Body of pancreas (tissue), 4 donors: ENCODE measurements around the gene RGS12. TPM values are rescaled to one million over a fixed set of nuclear protein-coding genes. Genes with fewer than 3 reads are reported as not detected.
"Not testable (repeated sequence)": the region's sequence is repeated elsewhere in the genome, so short reads cannot be mapped to it uniquely, and the experiment has no call there.

Experiments
- ATAC-seq: fragments of 150-250 bp; one replicate; pipeline ENCODE4 v1.9.1; 2016
- DNase-seq, 4 donors: peaks; one replicate each; pipeline ENCODE4 v3.0.0-alpha.2; 2019
- H3K27ac ChIP-seq, 4 donors: fragments of 200-600 bp; sonication (generic); 1 replicate in 3 of 4; 2 replicates in 1 of 4; pipeline versions ENCODE4 v1.5.1 to v1.6.1; 2016 to 2019; ENCODE audit warnings: mild to moderate bottlenecking in 1 of 4, mixed read lengths in 1 of 4, moderate library complexity in 1 of 4
- H3K27me3 ChIP-seq, 2 donors: fragments of 200-600 bp; sonication (generic); one replicate each; pipeline ENCODE4 v1.6.0; 2016; ENCODE audit warnings: mild to moderate bottlenecking in 1 of 2
- H3K36me3 ChIP-seq, 2 donors: fragments of 200-600 bp; sonication (generic); replicated peaks in 1 of 2; 2 replicates each; pipeline ENCODE4 v1.5.1; 2016; ENCODE audit warnings: low read depth in 2 of 2; ENCODE audit not compliant: insufficient read depth in 1 of 2
- H3K4me1 ChIP-seq: fragments of 200-600 bp; sonication (generic); one replicate; pipeline ENCODE4 v1.6.0; 2016
- H3K4me3 ChIP-seq, 2 donors: fragments of 200-600 bp; sonication (generic); 1 replicate in 1 of 2; 2 replicates in 1 of 2; pipeline ENCODE4 v1.5.1; 2016 to 2019
- H3K9me3 ChIP-seq, 3 donors: fragments of 200-600 bp; sonication (generic); 1 replicate in 2 of 3; 2 replicates in 1 of 3; pipeline ENCODE4 v1.5.1; 2016
- POLR2A ChIP-seq, 3 donors: fragments of 450-650 bp; IDR thresholded peaks; one replicate each; pipeline ENCODE4 v1.6.1; 2016; ENCODE audit warnings: antibody characterized with exemption in 3 of 3, mild to moderate bottlenecking in 2 of 3
- WGBS, 2 donors: methylation state at CpG; one replicate each; pipeline ENCODE4 v1.1.5; 2017; 5-methylcytosine and 5-hydroxymethylcytosine counted together
- intact Hi-C: fragments of 100-400 bp; cut with DNase I; formaldehyde crosslinking; loops from one replicate; pipeline ENCODE4 v1.15.1; 2023
- total RNA-seq, 2 donors: library from RNA; depleted of rRNA; stranded (reverse); fragments of >200 nt; gene quantifications; one replicate each; pipeline ENCODE4 v1.1.0, GENCODE V29; 2016
- TF ChIP-seq, protein P1 (sequence below), 7 experiments: fragments of 450-650 bp in 4 of 7; fragments of 200-600 bp in 3 of 7; sonication (generic) in 3 of 7; IDR thresholded peaks; one replicate each; pipeline ENCODE4 v1.5.1; 2016 to 2019; ENCODE audit warnings: antibody characterized with exemption in 7 of 7

RGS12 gene
- total RNA-seq, 2 donors from 2014 or later, result 9.1 to 12.5 TPM

GRCh38 chr4:3296651-3297050 is 3.8 kb downstream of the RGS12 start:
- no peaks in the 10 kb centered on the region for H3K27me3 ChIP-seq
- H3K36me3 ChIP-seq, result no peaks in the 10 kb centered on the region
- H3K4me1 ChIP-seq, result peaks cover 12% of the 10 kb centered on the region
- WGBS, 2 donors, result 93 to 94% methylated on average over 8 of the region's 8 CpGs
- no peak for TF ChIP-seq POLR2A (IDR thresholded peaks at IDR 0.05)
- TF ChIP-seq, protein P1, sequence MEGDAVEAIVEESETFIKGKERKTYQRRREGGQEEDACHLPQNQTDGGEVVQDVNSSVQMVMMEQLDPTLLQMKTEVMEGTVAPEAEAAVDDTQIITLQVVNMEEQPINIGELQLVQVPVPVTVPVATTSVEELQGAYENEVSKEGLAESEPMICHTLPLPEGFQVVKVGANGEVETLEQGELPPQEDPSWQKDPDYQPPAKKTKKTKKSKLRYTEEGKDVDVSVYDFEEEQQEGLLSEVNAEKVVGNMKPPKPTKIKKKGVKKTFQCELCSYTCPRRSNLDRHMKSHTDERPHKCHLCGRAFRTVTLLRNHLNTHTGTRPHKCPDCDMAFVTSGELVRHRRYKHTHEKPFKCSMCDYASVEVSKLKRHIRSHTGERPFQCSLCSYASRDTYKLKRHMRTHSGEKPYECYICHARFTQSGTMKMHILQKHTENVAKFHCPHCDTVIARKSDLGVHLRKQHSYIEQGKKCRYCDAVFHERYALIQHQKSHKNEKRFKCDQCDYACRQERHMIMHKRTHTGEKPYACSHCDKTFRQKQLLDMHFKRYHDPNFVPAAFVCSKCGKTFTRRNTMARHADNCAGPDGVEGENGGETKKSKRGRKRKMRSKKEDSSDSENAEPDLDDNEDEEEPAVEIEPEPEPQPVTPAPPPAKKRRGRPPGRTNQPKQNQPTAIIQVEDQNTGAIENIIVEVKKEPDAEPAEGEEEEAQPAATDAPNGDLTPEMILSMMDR (IDR thresholded peaks at IDR 0.05), result no peak
- no peak overlapping the region for H3K4me3 ChIP-seq
- no peaks in the 10 kb centered on the region for H3K9me3 ChIP-seq
- no peak overlapping the region for H3K27ac ChIP-seq
- ATAC-seq (no peak), DNase-seq (peak in 1 of 4 donors; percentile 3)
- intact Hi-C loops, result no loop called here

- intact Hi-C loops, result no loop called here
- Histone ChIP-seq H3K27me3 (no peaks in the 10 kb centered on the region), H3K36me3 (no peaks in the 10 kb centered on the region), H3K9me3 (no peaks in the 10 kb centered on the region), H3K4me3 (no peak overlapping the region), H3K4me1 (peaks cover 14% of the 10 kb centered on the region), H3K27ac (no peak overlapping the region)
- WGBS, 2 donors, result 88 to 96% methylated on average over 13 of the region's 13 CpGs
- TF ChIP-seq POLR2A (IDR thresholded peaks at IDR 0.05), result no peak
- TF ChIP-seq, protein P1 (IDR thresholded peaks at IDR 0.05), result no peak
- DNase-seq (peak in 1 of 4 donors; percentile 5), ATAC-seq (no peak)
These were observed 4.4 kb downstream of the RGS12 start for GRCh38 chr4:3297066-3297859.

GRCh38 chr4:3299122-3299975 is 6.5 kb downstream of the RGS12 start:
- TF ChIP-seq POLR2A (IDR thresholded peaks at IDR 0.05), result no peak
- TF ChIP-seq, protein P1 (IDR thresholded peaks at IDR 0.05), result no peak
- intact Hi-C loops, result no loop called here
- Histone ChIP-seq H3K9me3 (no peaks in the 10 kb centered on the region), H3K4me1 (peaks cover 6% of the 10 kb centered on the region), H3K27ac (no peak overlapping the region), H3K4me3 (no peak overlapping the region), H3K27me3 (no peaks in the 10 kb centered on the region), H3K36me3 (no peaks in the 10 kb centered on the region)
- 73 to 79% methylated on average over 6 to 9 of the region's 9 CpGs for WGBS, 2 donors
- DNase-seq, result peak in 1 of 4 donors; percentile 6
- ATAC-seq, result no peak

DNA sequence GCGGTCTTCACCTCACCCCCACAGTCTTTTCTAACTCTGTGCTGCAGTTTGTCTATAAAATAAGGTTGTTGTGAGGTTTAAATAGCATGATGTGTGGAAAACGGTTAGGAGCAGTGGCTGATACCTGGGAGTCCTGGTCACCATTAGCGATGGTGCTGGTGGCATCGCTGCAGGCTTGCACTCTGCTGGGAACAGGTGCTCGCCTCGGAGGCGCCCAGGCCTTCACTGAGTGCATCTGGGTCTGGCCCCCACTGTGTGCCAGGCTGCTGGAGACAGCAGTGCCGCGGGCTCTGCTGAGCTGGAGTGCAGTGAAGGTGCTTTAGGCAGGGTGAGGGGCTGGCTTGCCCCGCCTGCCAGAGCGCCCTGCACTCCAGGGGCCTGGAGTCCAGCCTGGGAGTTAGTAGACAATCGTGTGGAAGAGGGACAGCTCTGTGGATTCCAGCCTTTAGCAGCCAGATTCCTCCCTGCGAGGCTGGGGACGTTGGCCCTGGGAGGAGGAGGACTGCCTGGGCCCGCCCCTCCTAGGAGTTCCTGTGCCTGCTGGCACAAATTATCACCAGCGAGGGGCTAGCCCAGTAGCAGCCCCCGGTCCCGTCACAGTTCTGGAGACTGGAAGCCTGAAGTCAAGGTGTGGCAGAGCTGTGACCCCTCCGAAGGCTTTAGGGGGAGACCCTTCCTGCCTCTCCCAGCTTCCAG is 7.3 kb downstream of the RGS12 start:
- Histone ChIP-seq H3K27ac (no peak overlapping the region), H3K4me3 (no peak overlapping the region), H3K27me3 (no peaks in the 10 kb centered on the region), H3K4me1 (peaks cover 6% of the 10 kb centered on the region), H3K36me3 (no peaks in the 10 kb centered on the region), H3K9me3 (no peaks in the 10 kb centered on the region)
- no peak for TF ChIP-seq POLR2A (IDR thresholded peaks at IDR 0.05)
- TF ChIP-seq, protein P1 (IDR thresholded peaks at IDR 0.05), result no peak
- intact Hi-C loops, result no loop called here
- ATAC-seq (no peak), DNase-seq (peak in 1 of 4 donors; percentile 8)
- WGBS, 2 donors, result 84 to 96% methylated on average over 4 to 16 of the region's 19 CpGs

GRCh38 chr4:3300882-3301281 is 8.1 kb downstream of the RGS12 start:
- H3K4me1 ChIP-seq, H3K27me3 ChIP-seq, intact Hi-C loops, H3K4me3 ChIP-seq, ATAC-seq, H3K9me3 ChIP-seq, H3K27ac ChIP-seq, H3K36me3 ChIP-seq: not testable (repeated sequence)
- 92 to 100% methylated on average over 3 to 13 of the region's 15 CpGs for WGBS, 2 donors
- peak in 1 of 4 donors; percentile 6 for DNase-seq
